Common myeloid progenitor, CD34-positive (primary cell): ENCODE measurements around the gene BRK1.
"Not testable (repeated sequence)": the region's sequence is repeated elsewhere in the genome, so short reads cannot be mapped to it uniquely, and the experiment has no call there.

Source experiments
- CTCF ChIA-PET: fragments of 350-600 bp; sonication (Branson Sonifier 250); formaldehyde crosslinking; loops from one replicate; lab custom pipeline; 2021; ENCODE audit warnings: antibody characterized with exemption; lab: Charles Lee
- POLR2A ChIA-PET: fragments of 350-600 bp; sonication (Branson Sonifier 250); formaldehyde crosslinking; loops from one replicate; lab custom pipeline; 2021; ENCODE audit warnings: antibody characterized with exemption; lab: Charles Lee
- DNase-seq, 3 donors: peaks; one replicate each; pipeline versions ENCODE4 v3.0.0 to v3.0.0-alpha.2; 2013
- H3K27ac ChIP-seq, 2 experiments: 1 replicate in 1 of 2; 2 replicates in 1 of 2; pipeline ENCODE4 v1.7.0; 2013; ENCODE audit warnings: inconsistent platforms in 2 of 2, low read length in 2 of 2, mild to moderate bottlenecking in 2 of 2, low read depth in 1 of 2, moderate library complexity in 1 of 2; ENCODE audit not compliant: severe bottlenecking in 2 of 2, insufficient read depth in 1 of 2, poor library complexity in 1 of 2
- H3K27me3 ChIP-seq, 5 experiments: replicated peaks in 2 of 5; 1 replicate in 3 of 5; 2 replicates in 2 of 5; pipeline versions ENCODE4 v1.6.1 to v1.7.0; 2013; ENCODE audit warnings: low read length in 4 of 5, mild to moderate bottlenecking in 2 of 5, moderate library complexity in 2 of 5, inconsistent platforms in 1 of 5; ENCODE audit not compliant: insufficient read depth in 5 of 5, control insufficient read depth in 4 of 5
- H3K36me3 ChIP-seq, 4 experiments: 1 replicate in 2 of 4; 2 replicates in 2 of 4; pipeline versions ENCODE4 v1.6.1 to v1.7.0; 2013; ENCODE audit warnings: low read length in 3 of 4, control low read depth in 1 of 4, mild to moderate bottlenecking in 1 of 4; ENCODE audit not compliant: control insufficient read depth in 4 of 4, insufficient read depth in 4 of 4
- H3K4me1 ChIP-seq, 4 experiments: 1 replicate in 3 of 4; 2 replicates in 1 of 4; pipeline versions ENCODE4 v1.6.1 to v1.7.1; 2013; ENCODE audit warnings: low read length in 3 of 4, mild to moderate bottlenecking in 3 of 4, control low read depth in 1 of 4, inconsistent platforms in 1 of 4, moderate library complexity in 1 of 4; ENCODE audit not compliant: control insufficient read depth in 4 of 4, insufficient read depth in 4 of 4; ENCODE audit errors: control extremely low read depth in 1 of 4
- H3K4me3 ChIP-seq, 7 experiments: 1 replicate in 4 of 7; 2 replicates in 3 of 7; pipeline versions ENCODE4 v1.5.1 to v1.7.0; 2013; ENCODE audit warnings: mild to moderate bottlenecking in 7 of 7, low read length in 6 of 7, moderate library complexity in 6 of 7, inconsistent platforms in 2 of 7, low read depth in 2 of 7, control low read depth in 1 of 7; ENCODE audit not compliant: insufficient read depth in 4 of 7, control insufficient read depth in 1 of 7; ENCODE audit errors: extremely low read depth in 1 of 7
- H3K9me3 ChIP-seq, 5 experiments: 1 replicate in 4 of 5; 2 replicates in 1 of 5; pipeline versions ENCODE4 v1.6.1 to v1.7.1; 2013; ENCODE audit warnings: low read length in 4 of 5, mild to moderate bottlenecking in 2 of 5, inconsistent platforms in 1 of 5, low read depth in 1 of 5, moderate library complexity in 1 of 5; ENCODE audit not compliant: control insufficient read depth in 4 of 5, insufficient read depth in 2 of 5; ENCODE audit errors: control extremely low read depth in 1 of 5
- WGBS: methylation state at CpG from one replicate; pipeline ENCODE4 v1.1.5; 2013; ENCODE audit not compliant: insufficient coverage; 5-methylcytosine and 5-hydroxymethylcytosine counted together

BRK1 gene

DNA sequence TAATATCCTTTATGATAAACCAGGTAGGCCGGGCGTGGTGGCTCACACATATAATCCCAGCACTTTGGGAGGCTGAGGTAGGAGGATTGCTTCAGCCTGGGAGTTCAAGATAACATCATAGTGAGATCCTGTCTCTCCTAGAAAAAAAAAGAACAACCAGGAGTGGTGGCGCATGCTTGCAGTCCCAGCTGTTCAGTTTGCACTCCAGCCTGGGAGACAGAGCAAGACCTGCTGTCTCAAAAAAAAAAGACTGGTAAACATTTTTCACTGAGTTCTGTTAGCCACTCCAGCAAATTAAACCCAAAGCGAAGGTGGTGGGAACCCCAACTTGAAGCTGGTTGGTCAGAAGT, 39.6 kb downstream of the BRK1 start:
- Histone ChIP-seq H3K27ac (no peak overlapping the region), H3K27me3 (no peaks in the 10 kb centered on the region), H3K4me3 (no peak overlapping the region), H3K4me1 (no peaks in the 10 kb centered on the region), H3K36me3 (peaks cover 2 to 32% (median 13%) of the 10 kb centered on the region in 4 experiments), H3K9me3 (no peaks in the 10 kb centered on the region)
- no peak for DNase-seq
- ChIA-PET CTCF (no interaction called here), POLR2A (interaction anchor here (0.7 kb wide), 1 partner anchor 56 kb away, joined by 3 read pairs; no protein-coding TSS in a partner anchor)
- 100% methylated on average over 1 of the region's 4 CpGs for WGBS

DNA sequence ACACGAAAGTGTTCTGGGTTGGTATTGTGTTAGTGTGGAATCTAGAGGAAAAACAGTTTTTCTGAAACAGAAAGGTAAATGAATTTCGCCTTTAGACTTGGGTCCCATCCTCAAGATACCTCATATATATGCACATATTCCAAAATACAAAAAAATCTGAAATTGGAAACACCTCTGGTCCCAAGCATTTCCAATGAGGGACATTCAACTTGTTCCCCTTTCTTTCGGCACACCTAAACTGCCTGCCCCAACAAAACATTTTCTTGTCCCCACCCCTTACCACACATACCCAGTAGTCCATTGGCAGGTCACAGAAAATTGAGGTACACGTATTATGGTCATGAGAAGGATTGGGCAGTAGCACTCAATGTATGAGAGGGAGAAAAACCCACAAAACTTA, 40.2 kb downstream of the BRK1 start:
- ChIA-PET POLR2A (interaction anchor here (0.7 kb wide), 1 partner anchor 56 kb away, joined by 3 read pairs; no protein-coding TSS in a partner anchor), CTCF (no interaction called here)
- WGBS, result 100% methylated on average over 2 of the region's 4 CpGs
- peaks cover 2 to 27% (median 8%) of the 10 kb centered on the region in 4 experiments for H3K36me3 ChIP-seq
- no peaks in the 10 kb centered on the region for H3K27me3 ChIP-seq
- no peak overlapping the region for H3K27ac ChIP-seq
- H3K4me1 ChIP-seq, result peaks cover 0 to 3% (median 1%) of the 10 kb centered on the region in 4 experiments
- no peak overlapping the region for H3K4me3 ChIP-seq
- H3K9me3 ChIP-seq, result no peaks in the 10 kb centered on the region
- no peak for DNase-seq

DNA sequence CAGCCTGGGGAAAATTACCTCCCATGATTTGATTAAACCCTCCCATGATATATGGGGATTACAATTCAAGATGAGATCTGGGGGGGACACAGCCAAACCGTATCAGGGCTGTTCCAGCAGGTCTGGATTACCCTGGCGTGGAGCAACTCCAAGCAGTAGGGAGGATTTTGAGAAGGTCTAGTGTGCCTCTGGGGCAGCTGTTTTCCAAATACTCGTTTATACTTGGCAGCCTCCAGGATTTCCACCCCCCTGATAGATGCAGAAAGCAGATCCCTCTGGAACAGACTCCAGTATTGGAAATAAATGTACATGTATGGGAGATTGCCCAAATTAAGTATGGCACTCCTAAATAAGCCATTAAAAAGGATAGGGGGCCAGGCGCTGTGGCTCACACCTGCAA, 41.6 kb downstream of the BRK1 start:
- ChIA-PET CTCF (no interaction called here), POLR2A (no interaction called here)
- Histone ChIP-seq H3K4me3 (no peak overlapping the region), H3K27me3 (no peaks in the 10 kb centered on the region), H3K9me3 (no peaks in the 10 kb centered on the region), H3K4me1 (peaks cover 0 to 15% (median 6%) of the 10 kb centered on the region in 4 experiments), H3K27ac (no peak overlapping the region), H3K36me3 (peaks cover 2 to 17% (median 3%) of the 10 kb centered on the region in 4 experiments)
- no peak for DNase-seq
- 96% methylated on average over 3 of the region's 4 CpGs for WGBS

DNA sequence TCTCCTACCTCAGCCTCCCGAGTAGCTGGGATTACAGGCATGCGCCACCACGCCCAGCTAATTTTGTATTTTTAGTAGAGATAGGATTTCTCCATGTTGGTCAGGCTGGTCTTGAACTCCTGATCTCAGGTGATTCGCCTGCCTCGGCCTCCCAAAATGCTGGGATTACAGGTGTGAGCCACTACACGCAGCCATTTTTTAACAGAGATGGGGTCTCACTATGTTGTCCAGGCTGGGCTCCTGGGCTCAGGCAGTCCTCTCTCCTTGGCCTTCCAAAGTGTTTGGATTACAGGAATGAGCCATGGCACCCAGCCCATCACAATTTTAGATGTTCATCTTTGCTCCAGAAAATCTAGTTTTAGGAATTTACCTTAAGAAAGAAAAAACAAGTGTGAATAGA, 43.1 kb downstream of the BRK1 start:
- H3K36me3 ChIP-seq, H3K4me3 ChIP-seq, POLR2A ChIA-PET, H3K27ac ChIP-seq, H3K27me3 ChIP-seq, CTCF ChIA-PET, DNase-seq, H3K9me3 ChIP-seq: not testable (repeated sequence)
- WGBS, result 100% methylated on average over 3 of the region's 6 CpGs
- peaks cover 0 to 15% (median 7%) of the 10 kb centered on the region in 4 experiments for H3K4me1 ChIP-seq

DNA sequence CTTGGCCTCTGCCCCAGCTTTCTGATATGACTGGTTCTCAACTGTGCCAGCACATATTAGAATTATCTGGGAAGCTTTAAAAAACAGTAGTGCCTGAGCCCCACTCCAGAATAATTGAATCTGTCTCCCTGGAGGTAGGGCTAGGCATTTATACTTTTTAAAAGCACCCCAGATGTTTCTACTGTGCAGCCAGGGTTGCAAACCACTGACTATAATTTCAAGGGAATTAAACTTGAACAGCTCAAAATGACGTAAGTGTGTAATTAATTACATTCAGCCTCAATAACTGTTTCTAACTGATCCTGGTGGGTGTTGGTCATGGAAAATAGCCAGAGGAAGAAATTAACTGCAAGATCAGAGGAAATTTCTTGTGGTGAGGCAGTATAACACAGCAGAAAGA, 44.9 kb downstream of the BRK1 start:
- no peaks in the 10 kb centered on the region for H3K27me3 ChIP-seq
- CTCF ChIA-PET, result interaction anchor here (0.9 to 3.0 kb wide), 7 partner anchors 9 to 63 kb away, joined by 3 to 9 read pairs (median 5); no protein-coding TSS in a partner anchor
- DNase-seq, result no peak
- H3K4me3 ChIP-seq, result no peak overlapping the region
- no CpG with 5 or more reads among the region's 1 CpG for WGBS
- POLR2A ChIA-PET, result interaction anchor here (0.5 kb wide), 1 partner anchor 19 kb away, joined by 3 read pairs; the partner anchor contains the start of gene VHL
- no peaks in the 10 kb centered on the region for H3K36me3 ChIP-seq
- peaks cover 0 to 27% (median 16%) of the 10 kb centered on the region in 4 experiments for H3K4me1 ChIP-seq
- no peak overlapping the region for H3K27ac ChIP-seq
- H3K9me3 ChIP-seq, result no peaks in the 10 kb centered on the region

DNA sequence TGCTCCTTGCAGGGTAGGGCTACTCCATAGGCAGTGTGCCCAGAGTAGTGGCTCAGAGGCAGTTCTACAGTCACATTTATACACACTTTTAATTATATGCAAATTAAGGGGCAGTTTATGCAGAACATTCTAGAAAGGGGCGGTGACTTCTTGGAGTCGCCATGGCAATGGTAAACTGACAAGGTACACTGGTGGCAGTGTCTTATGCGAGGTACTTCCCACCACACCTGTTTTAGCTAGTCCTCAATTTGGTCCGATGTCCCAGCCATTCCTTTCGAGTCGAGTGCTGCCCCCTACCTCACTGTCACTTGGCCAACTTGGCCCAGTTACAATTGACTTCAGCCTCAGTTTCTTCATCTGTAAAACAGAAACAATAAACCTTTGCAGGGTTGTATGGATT, 45.5 kb downstream of the BRK1 start:
- ChIA-PET CTCF (interaction anchor here (1.4 to 3.0 kb wide), 5 partner anchors 9 to 63 kb away, joined by 3 to 9 read pairs (median 5); no protein-coding TSS in a partner anchor), POLR2A (no interaction called here)
- Histone ChIP-seq H3K4me1 (peaks cover 0 to 27% (median 16%) of the 10 kb centered on the region in 4 experiments), H3K9me3 (no peaks in the 10 kb centered on the region), H3K36me3 (no peaks in the 10 kb centered on the region), H3K4me3 (no peak overlapping the region), H3K27me3 (no peaks in the 10 kb centered on the region), H3K27ac (no peak overlapping the region)
- WGBS, result 100% methylated on average over 3 of the region's 6 CpGs
- no peak for DNase-seq

DNA sequence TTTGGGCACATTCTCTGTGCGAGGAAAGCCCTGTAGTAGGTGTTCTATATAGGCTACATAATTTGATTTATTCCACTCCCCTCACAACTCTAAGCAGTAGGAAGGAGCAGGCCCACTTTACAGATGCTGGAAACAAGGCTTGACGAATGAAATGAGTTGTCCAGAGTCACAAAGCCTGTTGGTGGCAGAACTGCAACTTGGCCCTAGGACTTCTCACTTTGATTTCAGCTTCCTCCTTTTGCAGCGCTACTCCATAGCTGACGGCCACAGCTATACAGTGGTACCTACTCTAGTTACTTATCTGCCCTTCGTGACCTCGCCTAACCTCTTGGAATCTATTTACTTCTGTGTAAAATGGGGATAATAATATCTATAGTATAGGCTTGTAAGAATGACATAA, 46.7 kb downstream of the BRK1 start:
- 57% methylated on average over 1 of the region's 6 CpGs for WGBS
- Histone ChIP-seq H3K27ac (no peak overlapping the region), H3K9me3 (no peaks in the 10 kb centered on the region), H3K4me1 (peaks cover 0 to 27% (median 16%) of the 10 kb centered on the region in 4 experiments), H3K4me3 (no peak overlapping the region), H3K27me3 (no peaks in the 10 kb centered on the region), H3K36me3 (no peaks in the 10 kb centered on the region)
- peak in 2 of 3 donors; percentile 41 to 44 for DNase-seq
- ChIA-PET CTCF (interaction anchor here (0.6 to 3.0 kb wide), 6 partner anchors 11 to 64 kb away, joined by 3 to 9 read pairs (median 4); no protein-coding TSS in a partner anchor), POLR2A (no interaction called here)
